Testis (tissue), 2 donors: Measurements from ENCODE around the gene SACM1L.

Experiments used
- CTCF ChIP-seq, 3 experiments: fragments of 450-650 bp in 2 of 3; fragments of 200-600 bp in 1 of 3; sonication (generic) in 1 of 3; IDR thresholded peaks; one replicate each; pipeline ENCODE4 v1.5.1; 2016 to 2019; ENCODE audit warnings: antibody characterized with exemption in 3 of 3, mild to moderate bottlenecking in 2 of 3, moderate library complexity in 1 of 3
- POLR2A ChIP-seq: fragments of 450-650 bp; IDR thresholded peaks from one replicate; pipeline ENCODE4 v1.6.1; 2017; ENCODE audit warnings: antibody characterized with exemption, mild to moderate bottlenecking, moderate library complexity

- TF ChIP-seq CTCF (IDR thresholded peaks at IDR 0.05) (no peak), POLR2A (no peak)
These were observed 858 bp upstream of the SACM1L start for GRCh38 chr3:45688194-45688881.
